Lower leg skin (tissue), 4 donors: ENCODE measurements around the gene GJA9. TPM values are rescaled to one million over a fixed set of nuclear protein-coding genes. Genes with fewer than 3 reads are reported as not detected.

Experiments
- DNase-seq, 2 donors: peaks; one replicate each; pipeline ENCODE4 v3.0.0-alpha.2; 2019; ENCODE audit warnings: low spot score in 2 of 2
- H3K4me3 ChIP-seq: fragments of 200-600 bp; sonication (generic); 2 replicates; pipeline ENCODE4 v1.5.1; 2017; ENCODE audit warnings: mild to moderate bottlenecking, low read depth; ENCODE audit not compliant: poor library complexity, severe bottlenecking
- POLR2A ChIP-seq, 2 donors: fragments of 450-650 bp; IDR thresholded peaks; one replicate each; pipeline ENCODE4 v1.6.1; 2016 to 2017; ENCODE audit warnings: antibody characterized with exemption in 2 of 2, mild to moderate bottlenecking in 1 of 2, moderate library complexity in 1 of 2
- WGBS, 2 donors: methylation state at CpG; one replicate each; pipeline ENCODE4 v1.1.5; 2018; 5-methylcytosine and 5-hydroxymethylcytosine counted together
- intact Hi-C: fragments of 100-400 bp; cut with DNase I; formaldehyde crosslinking; loops from one replicate; pipeline ENCODE4 v1.15.0; 2023; ENCODE audit warnings: low total_unique reads
- total RNA-seq, 4 donors: library from RNA; depleted of rRNA; stranded (reverse); fragments of >200 nt; gene quantifications; one replicate each; pipeline ENCODE4 v1.1.0, GENCODE V29; 2016
- TF ChIP-seq, protein P1 (sequence below), 3 donors: fragments of 450-650 bp; IDR thresholded peaks; one replicate each; pipeline ENCODE4 v1.5.1; 2016; ENCODE audit warnings: antibody characterized with exemption in 3 of 3, mild to moderate bottlenecking in 3 of 3, moderate library complexity in 2 of 3

Gene GJA9
- total RNA-seq, 4 donors from 2014 or later = 0.19 to 0.89 (median 0.22) TPM; not detected in 1

DNA sequence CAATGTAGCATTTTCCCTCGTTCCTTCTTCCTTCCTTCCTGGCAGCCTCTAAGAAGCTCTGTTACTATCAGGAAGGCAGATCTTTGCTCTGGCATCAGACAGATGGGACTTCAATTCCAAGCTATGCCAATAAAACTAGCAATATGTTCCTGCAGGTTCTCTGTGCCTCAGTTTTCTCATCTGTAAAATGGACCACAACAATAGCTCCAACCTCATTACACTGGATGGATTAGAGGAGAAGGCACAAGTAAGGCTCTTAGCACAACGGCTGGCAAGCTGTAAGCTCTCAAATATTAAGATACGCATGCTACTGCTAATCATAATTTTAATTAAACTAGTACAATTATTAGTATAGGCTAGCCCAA lies 49.0 kb downstream of the GJA9 start:
- no peak overlapping the region for H3K4me3 ChIP-seq
- intact Hi-C loops = loop anchor here (10.0 kb wide), 1 partner anchor 808 kb away; no protein-coding TSS in a partner anchor
- no peak for DNase-seq
- WGBS, 2 donors = 78 to 79% methylated on average over 3 of the region's 3 CpGs
- TF ChIP-seq, protein P1, sequence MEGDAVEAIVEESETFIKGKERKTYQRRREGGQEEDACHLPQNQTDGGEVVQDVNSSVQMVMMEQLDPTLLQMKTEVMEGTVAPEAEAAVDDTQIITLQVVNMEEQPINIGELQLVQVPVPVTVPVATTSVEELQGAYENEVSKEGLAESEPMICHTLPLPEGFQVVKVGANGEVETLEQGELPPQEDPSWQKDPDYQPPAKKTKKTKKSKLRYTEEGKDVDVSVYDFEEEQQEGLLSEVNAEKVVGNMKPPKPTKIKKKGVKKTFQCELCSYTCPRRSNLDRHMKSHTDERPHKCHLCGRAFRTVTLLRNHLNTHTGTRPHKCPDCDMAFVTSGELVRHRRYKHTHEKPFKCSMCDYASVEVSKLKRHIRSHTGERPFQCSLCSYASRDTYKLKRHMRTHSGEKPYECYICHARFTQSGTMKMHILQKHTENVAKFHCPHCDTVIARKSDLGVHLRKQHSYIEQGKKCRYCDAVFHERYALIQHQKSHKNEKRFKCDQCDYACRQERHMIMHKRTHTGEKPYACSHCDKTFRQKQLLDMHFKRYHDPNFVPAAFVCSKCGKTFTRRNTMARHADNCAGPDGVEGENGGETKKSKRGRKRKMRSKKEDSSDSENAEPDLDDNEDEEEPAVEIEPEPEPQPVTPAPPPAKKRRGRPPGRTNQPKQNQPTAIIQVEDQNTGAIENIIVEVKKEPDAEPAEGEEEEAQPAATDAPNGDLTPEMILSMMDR (IDR thresholded peaks at IDR 0.05) = no peak
- TF ChIP-seq POLR2A (IDR thresholded peaks at IDR 0.05) = no peak

DNA sequence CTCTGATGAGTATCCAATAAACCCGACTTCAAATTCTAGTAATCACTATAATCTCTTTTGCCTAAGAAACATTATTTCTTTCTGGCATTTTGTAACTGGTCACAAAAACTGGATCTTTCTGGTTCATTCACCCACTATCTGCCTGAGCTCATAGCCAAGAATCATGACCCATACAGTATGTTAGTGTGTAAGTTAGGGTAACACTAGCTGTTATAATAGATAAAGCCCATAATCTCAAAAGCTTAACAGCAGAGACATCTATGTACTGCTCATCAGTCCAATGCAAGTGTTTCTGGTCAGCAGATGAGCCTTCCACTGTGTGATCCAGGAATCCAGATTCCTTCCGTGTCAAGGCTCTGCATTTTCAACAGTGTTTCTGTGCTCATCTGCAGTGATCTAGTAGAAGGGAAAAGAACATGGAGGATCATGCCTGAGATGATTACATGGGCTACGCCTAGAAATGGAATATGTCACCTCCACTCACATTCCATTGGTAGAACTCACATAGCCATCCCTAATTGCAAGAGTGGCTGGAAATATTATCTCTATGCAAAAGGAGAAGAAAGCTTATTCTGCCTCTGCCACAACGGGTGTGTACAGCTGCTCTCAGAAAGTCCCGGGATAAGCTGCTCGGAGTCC lies 49.5 kb downstream of the GJA9 start:
- intact Hi-C loops = loop anchor here (10.0 kb wide), 1 partner anchor 807 kb away; no protein-coding TSS in a partner anchor
- 68 to 77% methylated on average over 6 of the region's 6 CpGs for WGBS, 2 donors
- DNase-seq = no peak
- TF ChIP-seq POLR2A (IDR thresholded peaks at IDR 0.05) = no peak
- TF ChIP-seq, protein P1 (IDR thresholded peaks at IDR 0.05) = no peak
- H3K4me3 ChIP-seq = no peak overlapping the region

DNA sequence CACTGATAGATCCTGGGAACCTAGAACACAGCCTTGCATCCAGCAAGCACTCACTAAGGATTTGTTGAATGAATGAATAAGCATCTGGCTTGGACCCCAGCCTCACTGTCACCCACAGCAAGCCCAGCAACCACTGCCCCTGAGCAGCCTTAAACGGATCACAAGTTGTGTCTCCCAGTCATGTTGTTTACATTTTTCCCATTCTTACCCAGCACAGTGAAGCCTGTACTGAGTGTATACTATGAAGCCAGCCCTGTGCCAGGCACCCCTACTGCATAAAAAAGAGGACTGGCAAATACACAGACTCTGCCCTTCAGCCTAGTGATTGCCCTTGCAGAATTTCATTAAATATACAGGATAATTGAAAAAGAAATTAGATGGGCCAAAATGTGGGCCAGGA lies 52.0 kb downstream of the GJA9 start:
- H3K4me3 ChIP-seq = no peak overlapping the region
- no peak for DNase-seq
- intact Hi-C loops = no loop called here
- WGBS, 2 donors = 56 to 67% methylated on average over 1 of the region's 1 CpG
- no peak for TF ChIP-seq POLR2A (IDR thresholded peaks at IDR 0.05)
- TF ChIP-seq, protein P1 (IDR thresholded peaks at IDR 0.05) = no peak

DNA sequence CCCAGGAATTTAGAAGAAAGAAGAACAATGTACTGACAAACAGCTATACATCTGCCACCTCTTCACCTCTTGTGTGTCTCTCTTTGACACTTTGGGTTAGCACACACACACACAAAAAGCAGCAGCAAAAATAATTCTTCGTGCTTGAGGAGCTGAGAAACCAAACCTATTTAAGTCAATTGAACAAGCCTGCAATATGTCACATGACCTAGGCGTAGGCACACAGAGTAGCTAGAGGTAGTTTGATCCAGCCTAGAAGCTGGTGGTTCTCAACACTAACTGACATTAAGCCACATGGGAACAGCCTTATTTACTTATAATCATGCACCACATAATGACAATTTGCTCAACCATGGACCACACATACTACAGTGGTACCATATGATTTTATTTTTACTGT lies 54.1 kb downstream of the GJA9 start:
- WGBS, 2 donors = 74 to 78% methylated on average over 2 of the region's 2 CpGs
- TF ChIP-seq, protein P1 (IDR thresholded peaks at IDR 0.05) = no peak
- TF ChIP-seq POLR2A (IDR thresholded peaks at IDR 0.05) = no peak
- DNase-seq = no peak
- intact Hi-C loops = no loop called here
- H3K4me3 ChIP-seq = no peak overlapping the region

DNA sequence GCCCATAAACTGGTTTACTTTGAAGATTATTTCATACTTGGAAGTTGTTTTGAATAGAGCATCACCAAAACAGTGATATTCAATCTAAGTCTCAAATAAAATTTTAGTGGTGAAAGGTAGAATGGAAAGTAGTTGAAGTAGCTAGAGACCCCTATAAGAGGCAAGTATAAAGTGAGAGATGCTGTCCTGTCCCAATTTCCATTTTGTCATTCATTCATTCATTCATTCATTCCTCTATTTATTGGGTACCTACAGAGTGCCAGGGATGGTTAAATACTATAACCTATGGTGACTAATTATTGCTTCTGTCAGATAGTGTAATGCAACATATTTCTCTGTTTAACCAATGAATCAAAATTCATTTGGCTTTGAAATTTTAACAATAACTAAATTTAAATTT lies 54.5 kb downstream of the GJA9 start:
- intact Hi-C loops = no loop called here
- DNase-seq = no peak
- no peak overlapping the region for H3K4me3 ChIP-seq
- TF ChIP-seq POLR2A (IDR thresholded peaks at IDR 0.05) = no peak
- TF ChIP-seq, protein P1 (IDR thresholded peaks at IDR 0.05) = no peak

DNA sequence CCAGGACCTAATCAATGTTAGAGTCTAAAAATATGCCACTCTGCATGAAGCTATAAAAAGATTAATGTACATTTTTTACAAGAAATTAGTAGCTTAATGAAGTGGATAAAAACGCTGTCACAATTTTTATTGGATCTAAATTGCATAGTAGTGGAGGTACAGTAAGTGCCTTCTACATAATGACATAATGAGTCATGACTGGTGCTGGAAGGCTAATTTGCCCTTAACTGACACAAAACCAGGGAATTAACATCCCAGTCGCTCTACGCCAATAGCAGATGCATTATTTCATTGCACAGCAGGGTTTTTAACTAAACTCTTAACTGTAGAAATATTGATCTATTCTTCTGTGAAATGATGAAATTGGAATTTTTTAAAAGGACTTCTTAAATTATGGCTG lies 55.1 kb downstream of the GJA9 start:
- no peak overlapping the region for H3K4me3 ChIP-seq
- 41 to 42% methylated on average over 3 of the region's 3 CpGs for WGBS, 2 donors
- no peak for TF ChIP-seq POLR2A (IDR thresholded peaks at IDR 0.05)
- TF ChIP-seq, protein P1 (IDR thresholded peaks at IDR 0.05) = no peak
- no peak for DNase-seq
- intact Hi-C loops = no loop called here
